Memory B cell (primary cell): ENCODE data around the gene PTRH2.
"Not testable (repeated sequence)": the region's sequence is repeated elsewhere in the genome, so short reads cannot be mapped to it uniquely, and the experiment has no call there.

Source experiments
- ATAC-seq: fragments of 150-1000 bp; cut with Tn5 transposase; 2 replicates; pipeline ENCODE4 v1.10.0; 2021; ENCODE audit warnings: low read depth, mild to moderate bottlenecking, moderate library complexity
- DNase-seq, 2 donors: peaks; one replicate each; pipeline ENCODE4 v3.0.0; 2022; ENCODE audit warnings: low spot score in 2 of 2
- H3K27ac Mint-ChIP-seq: one replicate; pipeline ENCODE4 v1.8.0; 2022; ENCODE audit warnings: mild to moderate bottlenecking, moderate library complexity, mixed read lengths
- H3K27me3 Mint-ChIP-seq: one replicate; pipeline ENCODE4 v1.8.0; 2022; ENCODE audit warnings: mixed read lengths
- H3K36me3 Mint-ChIP-seq: one replicate; pipeline ENCODE4 v1.8.0; 2022; ENCODE audit warnings: mild to moderate bottlenecking, mixed read lengths
- H3K4me1 Mint-ChIP-seq: one replicate; pipeline ENCODE4 v1.8.0; 2022; ENCODE audit warnings: mixed read lengths
- H3K4me3 Mint-ChIP-seq: one replicate; pipeline ENCODE4 v1.8.0; 2022; ENCODE audit warnings: mild to moderate bottlenecking, moderate library complexity, mixed read lengths
- H3K9me3 Mint-ChIP-seq: one replicate; pipeline ENCODE4 v1.8.0; 2022; ENCODE audit warnings: mixed read lengths

PTRH2 gene

GRCh38 chr17:59671386-59671785, 35.8 kb downstream of the PTRH2 start:
- DNase-seq (no peak), ATAC-seq (no peak)
- Mint-ChIP-seq H3K4me3 (no peak overlapping the region), H3K27me3 (no peaks in the 10 kb centered on the region), H3K9me3 (no peaks in the 10 kb centered on the region), H3K4me1 (peaks cover 33% of the 10 kb centered on the region), H3K36me3 (peaks cover 3% of the 10 kb centered on the region), H3K27ac (peak overlapping the region; percentile 72)

- Mint-ChIP-seq H3K36me3 (peaks cover 3% of the 10 kb centered on the region), H3K4me3 (no peak overlapping the region), H3K4me1 (peaks cover 28% of the 10 kb centered on the region), H3K27ac (peak overlapping the region; percentile 68), H3K27me3 (no peaks in the 10 kb centered on the region), H3K9me3 (no peaks in the 10 kb centered on the region)
- ATAC-seq (peak; percentile 77), DNase-seq (no peak)
Measured at GRCh38 chr17:59669944-59670343, 37.3 kb downstream of the PTRH2 start.

DNA sequence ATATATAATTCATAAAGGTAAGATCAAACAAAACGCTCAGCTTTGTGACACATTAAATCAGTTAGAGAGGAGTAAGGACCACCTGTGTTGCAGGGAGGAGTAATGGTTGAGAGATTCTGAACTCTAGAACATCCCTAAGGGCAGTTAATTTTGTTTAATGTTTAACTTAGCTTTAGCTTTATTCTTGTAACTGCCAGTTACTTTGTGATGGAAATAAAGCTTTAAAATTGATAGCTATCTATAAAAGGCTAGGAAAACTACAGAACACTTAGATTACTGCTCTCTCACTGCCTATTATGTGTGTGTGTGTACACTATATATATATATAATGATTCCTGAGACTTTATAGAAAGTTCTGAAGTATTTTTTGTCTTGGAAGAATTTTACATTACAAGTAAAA, 37.8 kb downstream of the PTRH2 start:
- no peaks in the 10 kb centered on the region for H3K9me3 Mint-ChIP-seq
- DNase-seq = no peak
- H3K27ac Mint-ChIP-seq = peak overlapping the region; percentile 58
- ATAC-seq = no peak
- H3K4me3 Mint-ChIP-seq = no peak overlapping the region
- no peaks in the 10 kb centered on the region for H3K27me3 Mint-ChIP-seq
- peaks cover 6% of the 10 kb centered on the region for H3K36me3 Mint-ChIP-seq
- peaks cover 24% of the 10 kb centered on the region for H3K4me1 Mint-ChIP-seq

GRCh38 chr17:59668816-59669215, 38.4 kb downstream of the PTRH2 start:
- Mint-ChIP-seq H3K4me3 (no peak overlapping the region), H3K27ac (peak overlapping the region; percentile 58), H3K27me3 (no peaks in the 10 kb centered on the region), H3K4me1 (peaks cover 23% of the 10 kb centered on the region), H3K36me3 (peaks cover 6% of the 10 kb centered on the region), H3K9me3 (no peaks in the 10 kb centered on the region)
- DNase-seq (no peak), ATAC-seq (no peak)

DNA sequence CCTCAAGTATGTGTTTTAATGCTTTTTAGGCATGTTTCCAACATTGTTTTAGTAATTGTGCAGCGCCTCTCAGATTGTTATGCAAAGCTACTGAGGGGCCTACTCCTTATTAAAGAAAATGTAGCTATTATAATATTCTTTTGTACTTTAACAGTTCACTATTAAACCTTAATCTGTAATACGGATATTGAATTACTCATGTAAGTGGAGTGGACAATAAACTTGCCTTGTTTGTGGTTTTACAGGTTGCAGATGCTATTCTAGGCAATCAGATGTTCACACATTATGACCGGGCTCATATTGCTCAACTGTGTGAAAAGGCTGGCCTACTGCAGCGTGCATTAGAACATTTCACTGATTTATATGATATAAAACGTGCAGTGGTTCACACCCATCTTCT, 41.0 kb downstream of the PTRH2 start:
- peaks cover 12% of the 10 kb centered on the region for H3K4me1 Mint-ChIP-seq
- peaks cover 10% of the 10 kb centered on the region for H3K36me3 Mint-ChIP-seq
- no peak for ATAC-seq
- no peaks in the 10 kb centered on the region for H3K9me3 Mint-ChIP-seq
- no peaks in the 10 kb centered on the region for H3K27me3 Mint-ChIP-seq
- DNase-seq = no peak
- H3K27ac Mint-ChIP-seq = no peak overlapping the region
- H3K4me3 Mint-ChIP-seq = no peak overlapping the region

DNA sequence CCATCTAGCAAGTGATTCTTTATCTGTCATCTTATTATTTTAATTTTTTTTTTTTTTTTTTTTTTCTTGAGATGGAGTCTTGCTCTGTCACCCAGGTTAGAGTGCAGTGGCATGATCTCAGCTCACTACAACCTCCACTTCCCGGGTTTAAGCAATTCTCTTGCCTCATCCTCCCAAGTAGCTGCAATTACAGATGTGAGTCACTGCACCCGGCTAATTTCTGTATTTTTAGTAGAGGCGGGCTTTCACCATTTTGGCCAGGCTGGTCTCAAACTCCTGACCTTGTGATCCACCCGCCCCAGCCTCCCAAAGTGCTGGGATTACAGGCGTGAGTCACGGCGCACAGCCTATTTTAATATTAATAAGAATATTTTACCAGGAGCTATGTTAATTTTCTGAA, 50.6 kb downstream of the PTRH2 start:
- H3K27ac Mint-ChIP-seq, ATAC-seq, DNase-seq, H3K9me3 Mint-ChIP-seq, H3K27me3 Mint-ChIP-seq, H3K4me3 Mint-ChIP-seq, H3K4me1 Mint-ChIP-seq: not testable (repeated sequence)
- peaks cover 32% of the 10 kb centered on the region for H3K36me3 Mint-ChIP-seq

DNA sequence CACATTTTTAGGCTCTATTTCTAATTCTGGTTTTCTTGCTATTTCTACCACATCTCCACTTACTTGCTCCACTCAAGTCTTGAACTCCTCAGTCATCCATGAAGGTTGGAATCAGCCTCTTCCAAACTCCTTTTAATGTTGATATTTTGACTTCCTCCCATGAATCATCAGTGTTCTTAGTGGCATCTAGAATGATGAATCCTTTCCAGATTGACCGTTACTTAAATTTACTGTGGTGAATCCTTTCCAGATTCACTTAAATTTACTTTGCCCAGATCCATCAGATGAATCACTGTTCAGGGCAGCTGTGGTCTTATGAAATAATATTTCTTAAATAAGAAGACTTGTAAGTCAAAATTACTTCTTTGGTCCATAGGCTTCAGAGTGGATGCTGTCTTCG, 55.1 kb downstream of the PTRH2 start:
- Mint-ChIP-seq H3K4me1 (peaks cover 2% of the 10 kb centered on the region), H3K27ac (peak overlapping the region; percentile 7)
- no peak for DNase-seq

GRCh38 chr17:59651346-59651745, 55.9 kb downstream of the PTRH2 start:
- DNase-seq (no peak), ATAC-seq (no peak)
- Mint-ChIP-seq H3K9me3 (peaks cover 1% of the 10 kb centered on the region), H3K27ac (no peak overlapping the region), H3K4me3 (no peak overlapping the region), H3K36me3 (peaks cover 44% of the 10 kb centered on the region), H3K4me1 (peaks cover 2% of the 10 kb centered on the region), H3K27me3 (no peaks in the 10 kb centered on the region)

More for the DNA sequence above, 55.1 kb downstream of the PTRH2 start:
- Mint-ChIP-seq H3K9me3 (peaks cover 1% of the 10 kb centered on the region), H3K36me3 (peaks cover 39% of the 10 kb centered on the region), H3K4me3 (no peak overlapping the region), H3K27me3 (no peaks in the 10 kb centered on the region)
- ATAC-seq = no peak

- Mint-ChIP-seq H3K9me3 (peaks cover 1% of the 10 kb centered on the region), H3K27ac (no peak overlapping the region), H3K36me3 (peaks cover 44% of the 10 kb centered on the region), H3K4me1 (peaks cover 2% of the 10 kb centered on the region), H3K4me3 (no peak overlapping the region), H3K27me3 (no peaks in the 10 kb centered on the region)
- DNase-seq (no peak), ATAC-seq (no peak)
Measured at GRCh38 chr17:59650642-59651041, 56.6 kb downstream of the PTRH2 start.

GRCh38 chr17:59649886-59650285, 57.3 kb downstream of the PTRH2 start:
- Mint-ChIP-seq H3K27me3 (no peaks in the 10 kb centered on the region), H3K27ac (no peak overlapping the region), H3K9me3 (peaks cover 1% of the 10 kb centered on the region), H3K4me3 (no peak overlapping the region), H3K4me1 (peaks cover 4% of the 10 kb centered on the region), H3K36me3 (peaks cover 40% of the 10 kb centered on the region)
- ATAC-seq = no peak
- no peak for DNase-seq
